K562 (cell line): Measurements from ENCODE around the gene RGR. TPM values are rescaled to one million over a fixed set of nuclear protein-coding genes. Genes with fewer than 3 reads are reported as not detected.

Experiments
- BCL6 ChIP-seq: fragments of 250-450 bp; sonication (Bioruptor Pico); IDR thresholded peaks from 2 replicates; pipeline ENCODE4 v1.4.0; 2020
- BCLAF1 ChIP-seq, 2 experiments: fragments of 450-650 bp in 1 of 2; IDR thresholded peaks; 2 replicates each; pipeline ENCODE4 v1.6.1; 2011 to 2017; ENCODE audit warnings: low read depth in 2 of 2, antibody characterized with exemption in 1 of 2, borderline replicate concordance in 1 of 2, low read length in 1 of 2, mild to moderate bottlenecking in 1 of 2, mixed read lengths in 1 of 2; ENCODE audit not compliant: control insufficient read depth in 1 of 2
- BRD9 ChIP-seq: fragments of 450-650 bp; IDR thresholded peaks from 2 replicates; pipeline ENCODE4 v1.6.1; 2018; ENCODE audit warnings: low read depth; ENCODE audit not compliant: partially characterized antibody
- CHD2 ChIP-seq: IDR thresholded peaks from 2 replicates; pipeline ENCODE4 v1.6.1; 2011; ENCODE audit warnings: low read depth, low read length
- DLX4 ChIP-seq: fragments of 250-450 bp; sonication (Bioruptor Pico); IDR thresholded peaks from 2 replicates; pipeline ENCODE4 v1.6.1; 2021; ENCODE audit warnings: mild to moderate bottlenecking
- DMBX1 ChIP-seq: fragments of 250-450 bp; sonication (Bioruptor Pico); IDR thresholded peaks from 2 replicates; pipeline ENCODE4 v1.8.0; 2022; ENCODE audit warnings: inconsistent platforms, mild to moderate bottlenecking, moderate library complexity, borderline replicate concordance
- ETV1 ChIP-seq: fragments of 450-650 bp; conservative IDR thresholded peaks from 2 replicates; pipeline ENCODE4 v1.6.1; 2016; ENCODE audit warnings: missing genetic modification characterization, control low read depth, low read depth, missing compliant biosample characterization
- FOSL1 ChIP-seq: fragments of 200-800 bp; sonication (Bioruptor generic); conservative IDR thresholded peaks from 2 replicates; pipeline ENCODE4 v1.6.1; 2016; ENCODE audit warnings: missing genetic modification characterization, missing compliant biosample characterization
- HDAC8 ChIP-seq: fragments of 450-650 bp; IDR thresholded peaks from 2 replicates; pipeline ENCODE4 v1.6.1; 2016; ENCODE audit warnings: mild to moderate bottlenecking, missing genetic modification characterization, moderate library complexity, missing compliant biosample characterization
- JUNB ChIP-seq: fragments of 450-650 bp; formaldehyde crosslinking; conservative IDR thresholded peaks from 2 replicates; pipeline ENCODE4 v1.4.0; 2020; ENCODE audit warnings: mild to moderate bottlenecking
- LCOR ChIP-seq: sonication (generic); formaldehyde crosslinking; IDR thresholded peaks from 2 replicates; pipeline ENCODE4 v1.8.0; 2022; ENCODE audit warnings: mild to moderate bottlenecking, missing genetic modification reagents
- MECOM ChIP-seq: fragments of 250-450 bp; sonication (Bioruptor Pico); IDR thresholded peaks from 2 replicates; pipeline ENCODE4 v1.8.0; 2022; ENCODE audit warnings: inconsistent platforms
- RFX5 ChIP-seq: IDR thresholded peaks from 2 replicates; pipeline ENCODE4 v1.6.1; 2011; ENCODE audit warnings: low read depth, mild to moderate bottlenecking, improper control_type of control experiment, low read length
- SETDB1 ChIP-seq: IDR thresholded peaks from one replicate; pipeline ENCODE4 v1.6.1; 2012; ENCODE audit warnings: low read length, control low read depth, inconsistent platforms
- TBL1XR1 ChIP-seq, 2 experiments: IDR thresholded peaks; 2 replicates each; pipeline ENCODE4 v1.6.1; 2012; ENCODE audit warnings: improper control_type of control experiment in 2 of 2, low read length in 2 of 2, mild to moderate bottlenecking in 1 of 2
- XRCC3 ChIP-seq: fragments of 450-650 bp; IDR thresholded peaks from 2 replicates; pipeline ENCODE4 v1.6.1; 2017; ENCODE audit warnings: mild to moderate bottlenecking, moderate library complexity
- ZFP30 ChIP-seq: fragments of 250-450 bp; sonication (Bioruptor Pico); IDR thresholded peaks from 2 replicates; pipeline ENCODE4 v1.8.0; 2022; ENCODE audit warnings: moderate library complexity, mild to moderate bottlenecking, inconsistent platforms, borderline replicate concordance
- ZNF184 ChIP-seq: sonication (generic); formaldehyde crosslinking; IDR thresholded peaks from 2 replicates; pipeline ENCODE4 v1.5.0; 2020; ENCODE audit warnings: missing genetic modification reagents
- ZNF3 ChIP-seq: fragments of 250-450 bp; sonication (Bioruptor Pico); IDR thresholded peaks from 2 replicates; pipeline ENCODE4 v1.5.0; 2021; ENCODE audit warnings: mild to moderate bottlenecking, moderate library complexity
- ZNF586 ChIP-seq: fragments of 450-650 bp; formaldehyde crosslinking; conservative IDR thresholded peaks from 2 replicates; pipeline ENCODE4 v1.4.0; 2020; ENCODE audit warnings: mild to moderate bottlenecking, moderate library complexity
- ZNF609 ChIP-seq: sonication (generic); formaldehyde crosslinking; IDR thresholded peaks from 2 replicates; pipeline ENCODE4 v1.8.1; 2023; ENCODE audit warnings: missing genetic modification reagents, mild to moderate bottlenecking, borderline replicate concordance
- ZNF644 ChIP-seq: fragments of 200-800 bp; sonication (Bioruptor generic); IDR thresholded peaks from 2 replicates; pipeline ENCODE4 v1.6.1; 2016; ENCODE audit warnings: low read depth, missing genetic modification characterization, missing compliant biosample characterization
- polyA plus RNA-seq, 8 experiments: library from polyadenylated mRNA; depleted of rRNA in 4 of 8; stranded (reverse) in 5 of 8; unstranded in 3 of 8; fragments of >200 nt; fragmentation: Nextera tagmentation in 2 of 8; fragmentation: Illumina TruSeq in 1 of 8; extraction: Ambion mirVana in 2 of 8; extraction: Trizol in 1 of 8; gene quantifications; 2 replicates each; pipeline versions ENCODE4 v1.2.1 to v1.2.3, GENCODE V29; 2011 to 2014; ENCODE audit warnings: inconsistent platforms in 1 of 8, missing spikeins in 1 of 8
- total RNA-seq, 7 experiments: library from RNA; depleted of rRNA in 6 of 7; stranded (reverse); fragments of >200 nt in 6 of 7; fragmentation: Illumina TruSeq in 2 of 7; extraction: Trizol in 2 of 7; gene quantifications; 2 replicates each; pipeline versions ENCODE4 v1.2.1 to v1.2.3, GENCODE V29; 2011 to 2021; ENCODE audit warnings: low replicate concordance in 1 of 7

The RGR gene
- total and polyA plus RNA-seq, 9 of the 15 experiments (the other 6 are each of a cell fraction or from before 2014, with no cell fraction given) = not detected

- peak; percentile 97 for TF ChIP-seq ETV1 (tag)
- peak; percentile 99 for TF ChIP-seq LCOR
- no peak; the same call in 1 of the 2 replicates for TF ChIP-seq HDAC8
- no peak for TF ChIP-seq RFX5
- TF ChIP-seq DMBX1 (CRISPR knock-in tag) = peak; percentile 96
- TF ChIP-seq XRCC3 = no peak
- no peak for TF ChIP-seq ZNF184 (CRISPR knock-in tag)
- no peak for TF ChIP-seq ZFP30 (CRISPR knock-in tag)
- TF ChIP-seq ZNF644 = peak; percentile 94
- TF ChIP-seq JUNB (CRISPR knock-in tag) = peak; percentile 72; the same call in 1 of the 2 replicates
- TF ChIP-seq CHD2 = no peak
- peak in 1 of 2 experiments; percentile 39; a peak in 1 of 4 replicates for TF ChIP-seq BCLAF1 (IDR thresholded peaks at IDR 0.05; ENCODE audit: borderline replicate concordance in 1 of 2, control insufficient read depth in 1 of 2, low read depth in 2 of 2, low read length in 1 of 2)
- peak; percentile 22 to 98; a peak in 3 of 4 replicates for TF ChIP-seq TBL1XR1 (IDR thresholded peaks at IDR 0.05; ENCODE audit: low read length in 2 of 2)
- TF ChIP-seq SETDB1 = no peak
- TF ChIP-seq ZNF609 (CRISPR knock-in tag) = no peak
- TF ChIP-seq ZNF586 (CRISPR knock-in tag) = no peak
- TF ChIP-seq MECOM = peak; percentile 99
- no peak for TF ChIP-seq DLX4 (CRISPR knock-in tag)
- TF ChIP-seq BCL6 (CRISPR knock-in tag) = peak; percentile 83; the same call in 1 of the 2 replicates
- TF ChIP-seq BRD9 = no peak
- no peak for TF ChIP-seq ZNF3 (CRISPR knock-in tag)
- TF ChIP-seq FOSL1 = peak; percentile 100
Observed at GRCh38 chr10:84293574-84294016, 48.7 kb downstream of the RGR start (continued).
